ENCODE results near the gene SIAH2.

Gene SIAH2

DNA sequence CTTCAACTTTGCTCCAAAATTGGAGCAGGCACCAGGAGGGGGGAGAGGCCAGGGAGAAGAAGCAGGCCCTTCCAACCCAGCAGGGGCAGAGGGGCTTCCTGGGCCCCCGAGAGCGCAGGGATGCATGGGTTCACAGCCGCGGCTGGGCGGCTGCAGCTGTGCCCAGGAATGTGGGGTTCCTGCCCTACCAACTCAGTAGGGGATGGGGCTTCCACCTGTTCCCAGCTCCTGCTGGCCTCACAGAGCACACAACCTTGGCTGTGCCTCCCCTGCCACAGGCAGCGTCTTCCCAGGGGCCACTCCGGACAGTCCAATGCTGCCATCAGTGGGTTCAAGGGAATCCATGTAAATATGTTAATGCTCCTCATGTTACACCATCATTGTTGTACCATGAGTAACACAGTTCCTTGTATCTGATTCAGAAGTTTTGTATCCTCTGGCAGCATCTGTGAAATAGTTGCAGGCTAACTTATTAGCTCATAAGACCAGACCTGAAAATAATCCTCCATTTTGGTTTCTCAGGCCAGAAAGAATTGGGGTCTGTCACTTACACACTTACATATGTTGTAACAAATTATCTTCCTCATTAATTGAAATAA is 12.1 kb upstream of the SIAH2 start:
- DNase-seq (ENCODE audit: low spot score) (no peak), FAIRE-seq (no peak)

- no peak for FAIRE-seq
- DNase-seq (ENCODE audit: low spot score): no peak
These were observed 10.7 kb upstream of the SIAH2 start for GRCh38 chr3:150773616-150774192.

DNA sequence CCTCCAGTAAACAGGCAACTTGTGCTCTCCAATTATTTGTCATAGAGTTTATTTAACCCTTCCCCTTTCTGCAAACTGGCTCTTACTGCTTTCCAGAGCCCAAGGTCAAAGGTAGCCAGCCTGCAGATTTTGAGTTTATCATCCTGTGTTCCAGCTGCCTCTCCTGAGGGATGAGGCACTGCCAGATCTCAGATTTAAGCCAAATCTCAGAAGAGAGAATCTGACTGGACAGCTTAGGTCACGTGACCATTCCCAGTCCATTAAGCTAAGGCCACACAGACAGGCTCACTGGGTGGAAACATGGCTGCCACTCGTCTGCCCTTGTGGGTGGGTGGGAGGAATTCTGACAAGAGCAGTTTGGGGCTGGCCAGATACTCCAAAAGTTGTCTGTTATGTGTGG is 8.6 kb upstream of the SIAH2 start:
- FAIRE-seq (no peak), DNase-seq (ENCODE audit: low spot score) (no peak)

DNA sequence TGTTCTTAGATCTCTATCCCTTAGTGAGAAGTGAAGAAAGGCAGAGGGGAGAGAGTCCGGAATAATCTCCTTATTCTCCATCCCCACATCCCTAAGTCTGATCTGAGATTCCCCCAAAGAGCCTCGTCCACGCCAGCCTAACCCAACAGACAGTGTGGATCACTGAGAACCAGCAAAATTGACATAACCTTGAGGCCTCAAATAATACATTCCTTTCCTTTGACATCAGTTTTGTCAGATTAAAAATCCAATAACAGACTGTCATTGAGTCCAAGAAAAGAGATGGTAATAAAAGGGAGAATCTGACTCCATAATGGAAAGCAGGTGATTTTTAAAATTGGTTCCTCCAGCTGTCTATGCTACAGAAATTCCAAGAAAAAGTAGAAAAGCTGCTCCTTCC is 7.7 kb upstream of the SIAH2 start:
- no peak for DNase-seq (ENCODE audit: low spot score)
- FAIRE-seq: no peak

DNA sequence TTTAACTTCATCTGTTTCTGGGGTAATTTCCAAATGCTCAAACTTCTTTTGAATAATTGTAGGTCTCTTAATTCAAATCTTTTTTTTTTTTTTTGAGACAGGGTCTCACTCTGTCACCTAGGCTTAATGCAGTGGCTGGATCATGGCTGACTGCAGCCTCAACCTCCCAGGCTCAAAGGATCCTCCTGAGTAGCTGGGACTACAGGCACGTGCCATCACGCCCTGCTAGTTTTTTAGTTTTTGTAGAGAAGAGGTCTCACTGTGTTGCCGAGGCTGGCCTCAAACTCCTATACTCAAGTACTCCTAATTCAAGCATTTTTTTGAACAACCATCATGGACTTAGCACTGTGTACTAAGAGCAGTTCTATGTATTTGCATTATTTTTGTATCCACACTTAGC is 3.8 kb upstream of the SIAH2 start:
- DNase-seq (ENCODE audit: low spot score) (no peak), FAIRE-seq (no peak)

GRCh38 chr3:150765949-150766720 is 3.2 kb upstream of the SIAH2 start:
- DNase-seq (ENCODE audit: low spot score): peak; percentile 76
- FAIRE-seq: peak; percentile 82

GRCh38 chr3:150764967-150765366 is 2.0 kb upstream of the SIAH2 start:
- no peak for FAIRE-seq
- DNase-seq (ENCODE audit: low spot score): no peak

GRCh38 chr3:150764566-150764965 is 1.6 kb upstream of the SIAH2 start:
- FAIRE-seq: no peak

DNA sequence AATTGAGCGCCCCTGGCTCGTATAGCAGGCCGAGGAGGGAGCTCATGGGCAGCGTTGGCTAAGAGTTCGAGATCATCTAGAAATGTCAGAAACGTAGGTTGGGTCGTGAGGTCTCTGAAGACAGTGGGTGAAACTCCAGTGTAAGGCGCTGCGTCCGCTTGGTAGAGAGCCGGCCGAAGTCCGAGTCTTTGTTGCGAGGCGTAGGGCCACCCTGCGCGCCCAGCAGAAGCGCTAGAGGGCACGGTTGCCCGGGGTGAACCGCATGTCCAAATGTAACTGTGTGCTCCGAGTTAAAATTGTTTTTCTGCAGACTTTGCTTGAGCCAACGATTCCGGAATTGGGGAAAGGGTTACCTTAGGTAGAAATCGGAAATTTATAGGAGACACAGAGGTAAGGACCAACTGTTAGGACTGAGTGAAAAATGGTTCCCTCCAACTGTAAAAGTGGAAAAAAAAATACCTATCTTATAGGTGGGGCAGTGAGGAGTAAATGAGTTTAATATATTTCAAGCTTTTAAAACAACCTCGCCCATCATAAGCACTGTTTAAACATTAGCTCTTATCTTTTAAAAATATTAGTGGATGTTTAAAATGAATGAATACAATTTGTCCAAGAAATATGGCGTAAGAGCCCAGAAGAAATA is 993 bp upstream of the SIAH2 start:
- DNase-seq (ENCODE audit: low spot score) (peak; percentile 42), FAIRE-seq (no peak)

More at GRCh38 chr3:150764566-150764965, 1.6 kb upstream of the SIAH2 start:
- no peak for DNase-seq (ENCODE audit: low spot score)

- DNase-seq (ENCODE audit: low spot score) (no peak), FAIRE-seq (no peak)
These were observed 277 bp downstream of the SIAH2 start for GRCh38 chr3:150762662-150763121.

GRCh38 chr3:150761831-150762661 is 923 bp downstream of the SIAH2 start:
- DNase-seq (ENCODE audit: low spot score): peak; percentile 41
- FAIRE-seq: no peak

DNA sequence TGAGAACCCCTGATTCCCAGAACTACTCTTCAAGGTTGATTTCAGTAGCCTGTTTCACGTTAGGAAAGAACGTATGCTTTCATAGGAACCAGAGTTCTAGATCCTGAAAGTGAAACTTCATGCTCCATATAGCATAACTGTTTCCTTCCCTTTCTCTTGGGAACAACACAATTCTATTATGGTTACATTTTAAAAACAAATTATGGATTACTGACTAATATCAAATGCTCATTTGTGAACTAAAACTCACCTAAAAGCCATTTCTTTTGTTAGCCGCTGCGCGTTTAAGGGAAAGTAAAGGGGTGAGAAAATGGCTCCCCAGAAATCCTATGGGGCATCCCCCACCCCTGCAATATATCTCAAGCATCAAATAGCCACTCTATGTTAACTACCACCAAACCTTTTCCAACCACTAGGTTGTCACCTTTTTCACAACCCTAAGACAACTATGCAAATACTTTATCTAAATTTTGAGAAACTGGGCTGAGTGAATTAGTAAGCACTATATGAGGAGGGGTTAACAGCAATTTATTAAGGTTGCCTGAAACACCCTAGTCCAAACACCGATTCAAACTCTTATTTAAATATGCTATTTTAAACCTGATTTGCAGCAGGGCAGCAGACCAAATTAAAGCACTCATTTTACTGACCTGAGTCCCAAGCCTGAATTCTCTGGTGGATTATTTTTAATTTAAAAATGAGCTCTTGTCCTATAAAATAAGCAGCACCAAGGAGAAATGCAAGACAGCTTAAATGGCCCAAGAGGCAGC is 2.4 kb downstream of the SIAH2 start:
- no peak for DNase-seq (ENCODE audit: low spot score)
- no peak for FAIRE-seq

- FAIRE-seq (no peak), DNase-seq (ENCODE audit: low spot score) (no peak)
These were observed 3.0 kb downstream of the SIAH2 start for GRCh38 chr3:150759947-150760346.

DNA sequence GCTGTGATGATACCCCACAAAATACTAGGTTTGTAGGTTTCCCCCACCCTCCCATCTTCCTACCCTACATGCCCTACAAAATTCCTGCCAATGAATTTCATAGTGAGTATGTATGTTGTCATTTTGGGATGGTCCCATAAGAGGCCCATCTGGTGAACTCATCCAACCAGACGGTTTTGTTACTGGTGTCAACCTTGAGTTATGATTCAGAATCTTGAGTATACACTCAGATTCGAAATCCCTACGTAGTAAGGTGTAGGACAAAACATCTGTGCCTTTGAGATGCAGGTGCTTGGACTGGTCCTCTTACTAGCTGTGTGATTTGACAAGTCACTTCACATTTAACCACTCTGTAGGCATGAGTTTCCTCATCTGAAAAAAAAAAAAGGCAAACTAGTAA is 3.6 kb downstream of the SIAH2 start:
- no peak for FAIRE-seq
- DNase-seq (ENCODE audit: low spot score): no peak

DNA sequence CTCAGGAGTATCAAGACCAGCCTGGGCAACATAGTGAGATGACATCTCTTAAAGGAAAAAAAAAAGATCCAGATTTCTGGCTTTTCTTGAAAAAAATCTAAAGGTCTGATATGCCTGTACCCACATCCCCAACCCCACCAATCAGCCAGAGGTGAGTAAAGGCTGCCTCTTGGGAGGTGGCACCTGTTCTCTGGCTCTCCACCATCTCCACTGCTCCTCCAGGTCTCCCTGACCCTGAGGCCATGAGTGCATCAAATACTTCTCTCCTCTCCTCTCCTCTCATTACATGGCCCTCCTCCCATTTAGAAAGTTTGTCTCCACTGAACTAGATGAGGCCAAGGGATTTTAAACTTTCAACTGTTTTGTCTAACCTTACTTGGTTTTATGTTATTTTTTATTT is 5.2 kb downstream of the SIAH2 start:
- no peak for DNase-seq (ENCODE audit: low spot score)
- FAIRE-seq: no peak

DNA sequence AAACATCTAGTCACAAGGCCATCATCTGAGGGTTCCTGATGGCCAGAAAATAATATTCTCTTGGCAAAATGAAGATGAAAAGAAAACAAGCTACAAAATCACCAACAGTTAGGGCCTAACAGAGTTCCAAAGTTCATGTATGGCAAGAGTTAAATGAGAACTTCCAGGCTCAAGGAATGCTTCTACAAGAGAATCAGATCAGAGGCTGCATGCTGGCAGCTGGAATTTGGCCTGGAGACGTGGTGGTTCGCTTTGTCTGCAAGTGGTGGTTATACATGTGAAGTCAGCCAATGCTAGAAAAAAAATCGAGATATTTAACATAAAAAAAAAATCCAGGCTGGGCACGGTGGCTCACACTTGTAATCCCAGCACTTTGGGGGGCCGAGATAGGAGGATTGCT is 5.6 kb downstream of the SIAH2 start:
- FAIRE-seq: no peak

GRCh38 chr3:150756491-150757059 is 6.4 kb downstream of the SIAH2 start:
- DNase-seq (ENCODE audit: low spot score) (no peak), FAIRE-seq (no peak)

More for the DNA sequence above, 5.6 kb downstream of the SIAH2 start:
- DNase-seq (ENCODE audit: low spot score): no peak

- FAIRE-seq: no peak
- no peak for DNase-seq (ENCODE audit: low spot score)
These were observed 7.1 kb downstream of the SIAH2 start for GRCh38 chr3:150755902-150756301.

- DNase-seq (ENCODE audit: low spot score) (no peak), FAIRE-seq (no peak)
These were observed 8.1 kb downstream of the SIAH2 start for GRCh38 chr3:150754896-150755295.

DNA sequence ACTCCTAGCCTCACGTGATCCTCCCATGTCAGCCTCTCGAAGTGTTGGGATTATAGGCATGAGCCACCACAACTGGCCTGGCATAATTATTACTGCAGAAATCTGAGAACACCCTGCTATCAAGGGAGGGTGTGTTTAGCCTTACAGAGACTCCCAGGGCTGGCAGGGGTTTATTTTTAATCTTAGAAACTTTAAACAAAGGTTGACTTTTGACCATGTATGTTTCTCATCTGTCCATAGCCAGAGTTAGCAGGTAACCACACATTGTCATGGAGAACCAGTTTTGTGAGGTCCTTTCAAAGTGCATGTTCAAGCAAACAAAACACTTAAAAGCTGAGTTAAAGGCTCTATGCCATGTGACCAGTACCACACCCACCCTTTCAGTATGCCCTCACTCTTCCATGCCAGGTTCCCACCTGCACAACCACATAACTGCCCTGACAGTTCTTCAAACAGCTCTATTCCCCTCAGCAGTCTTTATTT is 11.1 kb downstream of the SIAH2 start:
- no peak for DNase-seq (ENCODE audit: low spot score)

More for the DNA sequence above, 11.1 kb downstream of the SIAH2 start:
- no peak for FAIRE-seq

Data from RCC 7860 (cell line).